Right lobe of liver (tissue), 6 donors: ENCODE results near the gene SPEF2. TPM values are rescaled to one million over a fixed set of nuclear protein-coding genes. Genes with fewer than 3 reads are reported as not detected.

Experiments used
- ATAC-seq, 4 donors: fragments of 200-7000 bp; cut with Tn5 transposase; one replicate each; pipeline ENCODE4 v1.9.1; 2020; ENCODE audit warnings: mild to moderate bottlenecking in 4 of 4, moderate library complexity in 4 of 4
- DNase-seq, 3 donors: peaks; one replicate each; pipeline ENCODE4 v3.0.0-alpha.2; 2020
- H3K27ac ChIP-seq, 3 donors: fragments of 200-600 bp; one replicate each; pipeline ENCODE4 v1.8.0; 2022
- H3K27me3 ChIP-seq, 2 donors: fragments of 200-600 bp; one replicate each; pipeline ENCODE4 v1.8.0; 2022
- H3K36me3 ChIP-seq, 4 donors: fragments of 200-600 bp; sonication (generic) in 1 of 4; one replicate each; pipeline versions ENCODE4 v1.5.1 to v1.8.0; 2017 to 2022; ENCODE audit warnings: control low read depth in 1 of 4
- H3K4me1 ChIP-seq, 4 donors: fragments of 200-600 bp; sonication (generic) in 1 of 4; one replicate each; pipeline versions ENCODE4 v1.5.1 to v1.8.0; 2017 to 2022; ENCODE audit warnings: control low read depth in 1 of 4
- H3K4me3 ChIP-seq, 3 donors: fragments of 200-600 bp; one replicate each; pipeline ENCODE4 v1.8.0; 2022
- H3K9me3 ChIP-seq, 4 donors: fragments of 200-600 bp; sonication (generic) in 1 of 4; one replicate each; pipeline versions ENCODE4 v1.5.1 to v1.8.0; 2017 to 2022; ENCODE audit warnings: control low read depth in 1 of 4
- POLR2A ChIP-seq: fragments of 450-650 bp; IDR thresholded peaks from one replicate; pipeline ENCODE4 v1.6.1; 2017; ENCODE audit warnings: antibody characterized with exemption, mild to moderate bottlenecking
- WGBS: methylation state at CpG from one replicate; pipeline ENCODE4 v1.1.6; 2018; ENCODE audit warnings: low coverage, low lambda C conversion rate; ENCODE audit not compliant: insufficient coverage; ENCODE audit errors: missing lambda C conversion rate; 5-methylcytosine and 5-hydroxymethylcytosine counted together
- intact Hi-C, 2 donors: fragments of 100-400 bp; cut with DNase I; formaldehyde crosslinking; loops; one replicate each; pipeline versions ENCODE4 v1.11.2 to v1.14.1; 2022
- total RNA-seq, 6 experiments: library from RNA; depleted of rRNA in 2 of 6; stranded (reverse); fragments of >200 nt in 2 of 6; fragmentation: NEBNext Ultra II Directional in 3 of 6; extraction: Animal tissue kit (Norgen Biotek cat#: 25700) in 3 of 6; gene quantifications; one replicate each; pipeline versions ENCODE4 v1.1.0 to v1.2.4, GENCODE V29; 2016 to 2023
- TF ChIP-seq, protein P1 (sequence below), 4 donors: fragments of 200-600 bp in 3 of 4; fragments of 450-650 bp in 1 of 4; IDR thresholded peaks; one replicate each; pipeline versions ENCODE4 v1.5.1 to v1.8.0; 2016 to 2022; ENCODE audit warnings: antibody characterized with exemption in 4 of 4, mild to moderate bottlenecking in 2 of 4
- donor health status: DM: no; HTN: yes; CAD: no.
- donor health status: DM: no; HTN: no; CAD: no.
- donor health status: DM: no; HTN: no; CAD: no.
- donor health status: DM: no; HTN: yes; CAD: no.
- donor health status: DM: no; HTN: yes; CAD: no.

SPEF2 gene
- total RNA-seq, 6 experiments from 2014 or later: 0.74 to 3.3 (median 2.0) TPM

DNA sequence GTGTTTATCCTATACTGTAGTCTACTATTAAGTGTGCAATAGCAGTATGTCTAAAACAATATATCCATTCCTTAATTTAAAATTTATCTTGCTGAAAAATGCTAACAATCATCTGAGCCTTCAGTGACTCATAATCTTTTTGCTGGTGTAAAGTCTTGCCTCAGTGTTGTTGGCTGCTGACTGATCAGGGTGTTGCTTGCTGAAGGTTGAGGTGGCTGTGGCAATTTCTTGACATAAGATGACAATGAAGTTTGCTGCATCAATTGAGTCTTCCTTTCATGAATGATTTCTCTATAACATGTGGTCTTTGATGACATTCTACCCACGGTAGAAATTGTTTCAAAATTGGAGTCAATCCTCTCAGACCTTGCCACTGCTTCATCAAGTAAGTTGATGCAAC, 24.3 kb upstream of the SPEF2 start:
- WGBS: 61% methylated on average over 1 of the region's 1 CpG
- no peaks in the 10 kb centered on the region for H3K27me3 ChIP-seq
- H3K4me1 ChIP-seq: no peaks in the 10 kb centered on the region
- H3K4me3 ChIP-seq: no peak overlapping the region
- H3K36me3 ChIP-seq: no peaks in the 10 kb centered on the region
- intact Hi-C loops: no loop called here
- DNase-seq (no peak), ATAC-seq (no peak)
- TF ChIP-seq, protein P1, sequence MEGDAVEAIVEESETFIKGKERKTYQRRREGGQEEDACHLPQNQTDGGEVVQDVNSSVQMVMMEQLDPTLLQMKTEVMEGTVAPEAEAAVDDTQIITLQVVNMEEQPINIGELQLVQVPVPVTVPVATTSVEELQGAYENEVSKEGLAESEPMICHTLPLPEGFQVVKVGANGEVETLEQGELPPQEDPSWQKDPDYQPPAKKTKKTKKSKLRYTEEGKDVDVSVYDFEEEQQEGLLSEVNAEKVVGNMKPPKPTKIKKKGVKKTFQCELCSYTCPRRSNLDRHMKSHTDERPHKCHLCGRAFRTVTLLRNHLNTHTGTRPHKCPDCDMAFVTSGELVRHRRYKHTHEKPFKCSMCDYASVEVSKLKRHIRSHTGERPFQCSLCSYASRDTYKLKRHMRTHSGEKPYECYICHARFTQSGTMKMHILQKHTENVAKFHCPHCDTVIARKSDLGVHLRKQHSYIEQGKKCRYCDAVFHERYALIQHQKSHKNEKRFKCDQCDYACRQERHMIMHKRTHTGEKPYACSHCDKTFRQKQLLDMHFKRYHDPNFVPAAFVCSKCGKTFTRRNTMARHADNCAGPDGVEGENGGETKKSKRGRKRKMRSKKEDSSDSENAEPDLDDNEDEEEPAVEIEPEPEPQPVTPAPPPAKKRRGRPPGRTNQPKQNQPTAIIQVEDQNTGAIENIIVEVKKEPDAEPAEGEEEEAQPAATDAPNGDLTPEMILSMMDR (IDR thresholded peaks at IDR 0.05): no peak
- no peak for TF ChIP-seq POLR2A
- no peaks in the 10 kb centered on the region for H3K9me3 ChIP-seq
- H3K27ac ChIP-seq: no peak overlapping the region

DNA sequence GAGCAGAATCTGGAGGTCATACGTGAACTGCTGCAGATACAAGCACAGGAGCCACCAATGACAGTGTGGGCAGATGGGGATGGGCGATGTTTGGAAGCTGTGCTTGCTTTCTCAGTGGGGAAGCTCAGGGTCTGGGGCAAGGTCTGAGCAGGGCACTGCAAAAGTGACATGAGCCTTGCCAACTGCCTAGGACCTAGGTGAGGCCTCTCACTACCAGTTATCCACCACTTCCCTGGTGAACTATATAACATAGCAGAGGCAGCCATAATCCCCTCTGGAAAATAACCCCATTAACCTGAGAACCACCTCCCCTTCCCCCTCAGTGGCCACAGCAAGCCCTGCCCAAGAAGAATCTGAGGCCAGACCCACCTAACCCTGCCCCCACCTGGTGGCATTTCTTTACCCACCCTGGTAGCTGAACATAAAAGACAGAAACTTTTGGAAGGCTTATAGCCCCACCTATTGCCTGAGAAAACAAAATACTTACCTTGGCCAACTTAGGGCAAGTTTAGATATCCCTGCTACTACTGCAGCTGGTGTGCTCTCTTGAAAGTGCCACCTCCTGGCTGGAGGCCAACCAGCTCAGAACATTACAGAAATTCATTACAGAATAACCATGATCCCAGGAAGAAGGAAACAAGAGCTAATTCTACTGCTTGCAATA, 18.8 kb upstream of the SPEF2 start:
- peak in 2 of 3 donors; percentile 40 to 46 for DNase-seq
- WGBS: no CpG with 5 or more reads among the region's 2 CpGs
- peak; percentile 65 to 89 (median 82) for ATAC-seq
- H3K9me3 ChIP-seq: no peaks in the 10 kb centered on the region
- H3K27me3 ChIP-seq: no peaks in the 10 kb centered on the region
- H3K4me1 ChIP-seq: no peaks in the 10 kb centered on the region
- intact Hi-C loops: no loop called here
- H3K36me3 ChIP-seq: no peaks in the 10 kb centered on the region
- no peak overlapping the region for H3K4me3 ChIP-seq
- TF ChIP-seq POLR2A: no peak
- TF ChIP-seq, protein P1 (IDR thresholded peaks at IDR 0.05): peak; percentile 28 to 47 (median 38)
- H3K27ac ChIP-seq: no peak overlapping the region

DNA sequence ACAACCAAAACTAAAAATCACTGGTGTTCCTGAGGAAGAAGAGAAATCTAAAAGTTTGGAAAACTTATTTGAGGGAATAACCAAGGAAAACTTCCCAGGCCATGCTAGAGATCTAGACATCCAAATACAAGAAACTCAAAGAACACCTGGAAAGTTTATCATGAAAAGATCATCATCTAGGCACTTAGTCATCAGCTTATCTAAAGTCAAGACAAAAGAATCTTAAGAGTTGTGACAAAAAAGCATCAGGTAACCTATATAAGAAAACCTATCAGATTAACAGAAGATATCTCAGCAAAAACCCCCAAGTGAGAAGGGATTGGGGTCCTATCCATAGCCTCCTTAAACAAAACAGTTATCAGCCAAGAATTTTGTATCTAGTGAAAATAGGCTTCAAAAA, 17.1 kb upstream of the SPEF2 start:
- Histone ChIP-seq H3K9me3 (no peaks in the 10 kb centered on the region), H3K27ac (no peak overlapping the region), H3K4me1 (no peaks in the 10 kb centered on the region), H3K27me3 (no peaks in the 10 kb centered on the region), H3K36me3 (no peaks in the 10 kb centered on the region), H3K4me3 (no peak overlapping the region)
- ATAC-seq (no peak), DNase-seq (no peak)
- intact Hi-C loops: no loop called here
- TF ChIP-seq, protein P1 (IDR thresholded peaks at IDR 0.05): no peak
- TF ChIP-seq POLR2A: no peak

DNA sequence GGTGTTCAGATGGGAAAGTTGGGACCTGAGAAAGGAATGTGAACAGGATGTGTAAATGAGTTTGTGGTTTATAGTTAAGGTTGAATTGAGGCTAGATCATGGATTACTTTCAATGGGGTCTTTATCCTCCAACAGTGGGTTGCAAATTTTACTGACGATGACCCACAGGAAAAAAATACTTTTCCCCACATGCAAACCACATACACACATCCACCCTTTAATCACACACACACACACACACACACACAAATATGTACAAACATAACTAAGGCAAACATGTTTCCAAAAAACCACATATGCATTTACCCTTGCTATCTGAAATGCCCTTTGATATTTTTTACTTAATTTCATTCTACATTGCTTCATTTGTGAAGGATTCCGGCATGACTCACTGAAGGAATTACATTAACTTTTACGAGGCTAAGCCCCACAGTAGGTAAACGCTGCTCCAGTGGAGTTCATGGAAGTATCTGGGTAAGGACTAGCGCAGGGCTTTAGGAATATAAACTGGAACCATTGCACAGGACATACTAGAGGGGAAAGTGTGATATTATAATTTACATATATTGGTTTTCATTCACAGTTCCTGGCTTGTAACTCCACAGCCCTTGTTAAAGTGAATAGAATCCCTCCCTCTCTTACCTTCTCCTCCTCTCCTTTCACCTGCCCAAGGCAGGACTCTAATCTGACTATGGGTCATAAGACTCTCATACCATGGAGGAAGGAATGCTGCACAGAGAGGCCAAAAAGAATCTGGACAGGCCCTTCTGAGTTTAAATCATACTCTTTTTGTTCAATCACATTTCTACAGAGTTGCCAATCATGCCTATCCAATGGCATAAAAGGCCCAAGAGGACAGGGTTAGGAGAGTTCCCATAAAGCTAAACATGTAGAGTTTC, 8.5 kb upstream of the SPEF2 start:
- H3K4me1 ChIP-seq: no peaks in the 10 kb centered on the region
- WGBS: 85% methylated on average over 5 of the region's 5 CpGs
- H3K27me3 ChIP-seq: no peaks in the 10 kb centered on the region
- TF ChIP-seq POLR2A: no peak
- TF ChIP-seq, protein P1 (IDR thresholded peaks at IDR 0.05): no peak
- intact Hi-C loops: no loop called here
- no peaks in the 10 kb centered on the region for H3K36me3 ChIP-seq
- H3K9me3 ChIP-seq: no peaks in the 10 kb centered on the region
- H3K27ac ChIP-seq: no peak overlapping the region
- DNase-seq (no peak), ATAC-seq (no peak)
- H3K4me3 ChIP-seq: no peak overlapping the region
